OCI-LY7 (cell line): Measurements from ENCODE around the gene IFT81.

Source experiments
- CTCF ChIP-seq: fragments of 200-600 bp; sonication (generic); conservative IDR thresholded peaks from 2 replicates; pipeline ENCODE4 v1.5.1; 2014; ENCODE audit warnings: mild to moderate bottlenecking, antibody characterized with exemption, low read length, moderate library complexity, mixed read lengths
- EZH2phosphoT487 ChIP-seq: fragments of 200-600 bp; sonication (generic); IDR thresholded peaks from 2 replicates; pipeline ENCODE4 v1.6.1; 2018; ENCODE audit warnings: low read depth, borderline replicate concordance, mild to moderate bottlenecking, mixed run types, antibody characterized with exemption, low read length, moderate library complexity, mixed read lengths

DNA sequence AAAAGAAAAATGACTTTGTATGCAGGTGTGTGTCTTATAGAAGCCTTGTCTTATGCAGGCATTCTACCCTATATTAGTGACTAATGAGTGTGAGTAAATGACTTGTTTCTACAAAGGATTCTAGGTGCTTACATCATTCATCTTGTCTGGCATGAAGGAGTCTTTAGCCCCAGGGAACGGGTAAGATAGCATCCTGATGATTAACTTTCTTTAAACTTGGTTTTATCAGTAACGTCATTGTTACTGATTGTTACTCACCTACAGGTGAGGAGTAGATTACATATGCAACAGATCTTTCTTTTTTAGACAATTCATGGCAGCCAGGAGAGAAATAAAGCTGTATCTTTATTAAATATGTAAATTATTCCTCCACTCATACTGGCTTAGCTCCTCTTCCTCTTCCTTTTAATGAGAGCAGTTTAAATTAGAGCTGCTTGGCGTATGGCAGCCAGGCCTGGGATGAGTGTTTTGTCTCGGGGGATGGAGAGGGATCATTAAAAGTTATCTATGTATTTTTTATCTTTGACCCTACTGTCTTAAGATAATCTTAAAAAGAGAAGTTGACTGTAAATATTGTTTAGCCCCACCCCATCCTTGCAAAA, 99.7 kb downstream of the IFT81 start:
- TF ChIP-seq CTCF, result no peak
- no peak for TF ChIP-seq EZH2phosphoT487
